Adrenal gland (tissue), 5 donors: ENCODE measurements around the gene DGKG.

Source experiments
- POLR2A ChIP-seq, 2 donors: fragments of 450-650 bp; IDR thresholded peaks; one replicate each; pipeline ENCODE4 v1.6.1; 2017; ENCODE audit warnings: antibody characterized with exemption in 2 of 2, mild to moderate bottlenecking in 2 of 2, moderate library complexity in 1 of 2
- TF ChIP-seq, protein P1 (sequence below), 6 experiments: fragments of 450-650 bp in 4 of 6; fragments of 200-600 bp in 2 of 6; sonication (generic) in 1 of 6; IDR thresholded peaks; 1 replicate in 5 of 6; 2 replicates in 1 of 6; pipeline versions ENCODE4 v1.5.1 to v1.8.0; 2016 to 2021; ENCODE audit warnings: antibody characterized with exemption in 6 of 6, mild to moderate bottlenecking in 2 of 6, moderate library complexity in 1 of 6
- donor health status: DM: no; HTN: no; CAD: no.

GRCh38 chr3:186119499-186119898 is 242.5 kb downstream of the DGKG start:
- TF ChIP-seq, protein P1, sequence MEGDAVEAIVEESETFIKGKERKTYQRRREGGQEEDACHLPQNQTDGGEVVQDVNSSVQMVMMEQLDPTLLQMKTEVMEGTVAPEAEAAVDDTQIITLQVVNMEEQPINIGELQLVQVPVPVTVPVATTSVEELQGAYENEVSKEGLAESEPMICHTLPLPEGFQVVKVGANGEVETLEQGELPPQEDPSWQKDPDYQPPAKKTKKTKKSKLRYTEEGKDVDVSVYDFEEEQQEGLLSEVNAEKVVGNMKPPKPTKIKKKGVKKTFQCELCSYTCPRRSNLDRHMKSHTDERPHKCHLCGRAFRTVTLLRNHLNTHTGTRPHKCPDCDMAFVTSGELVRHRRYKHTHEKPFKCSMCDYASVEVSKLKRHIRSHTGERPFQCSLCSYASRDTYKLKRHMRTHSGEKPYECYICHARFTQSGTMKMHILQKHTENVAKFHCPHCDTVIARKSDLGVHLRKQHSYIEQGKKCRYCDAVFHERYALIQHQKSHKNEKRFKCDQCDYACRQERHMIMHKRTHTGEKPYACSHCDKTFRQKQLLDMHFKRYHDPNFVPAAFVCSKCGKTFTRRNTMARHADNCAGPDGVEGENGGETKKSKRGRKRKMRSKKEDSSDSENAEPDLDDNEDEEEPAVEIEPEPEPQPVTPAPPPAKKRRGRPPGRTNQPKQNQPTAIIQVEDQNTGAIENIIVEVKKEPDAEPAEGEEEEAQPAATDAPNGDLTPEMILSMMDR (IDR thresholded peaks at IDR 0.05) = no peak
- TF ChIP-seq POLR2A (IDR thresholded peaks at IDR 0.05) = no peak
